WTC11 (cell line): ENCODE measurements around the gene MED26. TPM values are rescaled to one million over a fixed set of nuclear protein-coding genes. Genes with fewer than 3 reads are reported as not detected.
"Not testable (repeated sequence)": the region's sequence is repeated elsewhere in the genome, so short reads cannot be mapped to it uniquely, and the experiment has no call there.

Experiments
- ATAC-seq: fragments of 200-7000 bp; cut with Tn5 transposase; 2 replicates; pipeline ENCODE4 v1.10.0; 2021; ENCODE audit warnings: mild to moderate bottlenecking, moderate library complexity
- CTCF ChIA-PET: fragments of 300-600 bp; sonication (Branson Sonifier 250); formaldehyde crosslinking; loops from one replicate; lab custom pipeline; 2021; ENCODE audit warnings: antibody characterized with exemption; lab: Charles Lee
- POLR2A ChIA-PET: fragments of 350-600 bp; sonication (Branson Sonifier 250); formaldehyde crosslinking; loops from one replicate; lab custom pipeline; 2021; ENCODE audit warnings: antibody characterized with exemption; lab: Charles Lee
- DNase-seq: peaks from one replicate; pipeline ENCODE4 v3.0.0; 2021; ENCODE audit warnings: low spot score
- H3K27ac Mint-ChIP-seq: 2 replicates; pipeline ENCODE4 v1.8.0; 2021; ENCODE audit warnings: mixed read lengths
- H3K27me3 Mint-ChIP-seq: 2 replicates; pipeline ENCODE4 v1.8.0; 2021; ENCODE audit warnings: low read depth, mild to moderate bottlenecking, moderate library complexity, mixed read lengths
- H3K36me3 Mint-ChIP-seq: 2 replicates; pipeline ENCODE4 v1.8.0; 2021; ENCODE audit warnings: mixed read lengths
- H3K4me1 Mint-ChIP-seq: 2 replicates; pipeline ENCODE4 v1.8.0; 2022; ENCODE audit warnings: mixed read lengths
- H3K4me3 Mint-ChIP-seq: 2 replicates; pipeline ENCODE4 v1.8.0; 2021; ENCODE audit warnings: mild to moderate bottlenecking, moderate library complexity, mixed read lengths
- H3K9me3 Mint-ChIP-seq: 2 replicates; pipeline ENCODE4 v1.8.0; 2021; ENCODE audit warnings: mixed read lengths
- EMX1 ChIP-seq: fragments of 250-450 bp; sonication (Bioruptor Pico); IDR thresholded peaks from 2 replicates; pipeline ENCODE4 v1.8.0; 2021; ENCODE audit warnings: mild to moderate bottlenecking
- GABPB1 ChIP-seq: sonication (generic); formaldehyde crosslinking; IDR thresholded peaks from 2 replicates; pipeline ENCODE4 v1.8.1; 2023; ENCODE audit warnings: mild to moderate bottlenecking, missing genetic modification reagents
- JUN ChIP-seq: sonication (generic); formaldehyde crosslinking; IDR thresholded peaks from 2 replicates; pipeline ENCODE4 v1.8.0; 2023; ENCODE audit warnings: mild to moderate bottlenecking, missing genetic modification reagents
- MAX ChIP-seq: sonication (generic); formaldehyde crosslinking; IDR thresholded peaks from 2 replicates; pipeline ENCODE4 v1.8.0; 2022; ENCODE audit warnings: mild to moderate bottlenecking, missing genetic modification reagents
- NFE2L1 ChIP-seq: sonication (generic); formaldehyde crosslinking; IDR thresholded peaks from 2 replicates; pipeline ENCODE4 v1.8.1; 2023; ENCODE audit warnings: missing genetic modification reagents
- OVOL2 ChIP-seq: fragments of 250-450 bp; sonication (Bioruptor Pico); IDR thresholded peaks from 2 replicates; pipeline ENCODE4 v1.9.0; 2021; ENCODE audit warnings: mild to moderate bottlenecking, borderline replicate concordance
- SMAD3 ChIP-seq: sonication (generic); formaldehyde crosslinking; IDR thresholded peaks from 2 replicates; pipeline ENCODE4 v1.8.0; 2022; ENCODE audit warnings: missing genetic modification reagents, mild to moderate bottlenecking, borderline replicate concordance
- SMAD4 ChIP-seq: sonication (generic); formaldehyde crosslinking; IDR thresholded peaks from 2 replicates; pipeline ENCODE4 v1.8.0; 2022; ENCODE audit warnings: mild to moderate bottlenecking, missing genetic modification reagents
- TEAD1 ChIP-seq: sonication (generic); formaldehyde crosslinking; IDR thresholded peaks from 2 replicates; pipeline ENCODE4 v1.8.0; 2022; ENCODE audit warnings: mild to moderate bottlenecking, missing genetic modification reagents
- USF1 ChIP-seq: sonication (generic); formaldehyde crosslinking; IDR thresholded peaks from 2 replicates; pipeline ENCODE4 v1.8.0; 2022; ENCODE audit warnings: mild to moderate bottlenecking, missing genetic modification reagents
- ZBTB21 ChIP-seq: sonication (generic); formaldehyde crosslinking; IDR thresholded peaks from 2 replicates; pipeline ENCODE4 v1.8.1; 2023; ENCODE audit warnings: mild to moderate bottlenecking, missing genetic modification reagents, borderline replicate concordance
- ZNF317 ChIP-seq: sonication (generic); formaldehyde crosslinking; IDR thresholded peaks from 2 replicates; pipeline ENCODE4 v1.8.1; 2023; ENCODE audit warnings: low read depth, mild to moderate bottlenecking, moderate library complexity, missing genetic modification reagents, borderline replicate concordance
- ZNF396 ChIP-seq: fragments of 250-450 bp; sonication (Bioruptor Pico); IDR thresholded peaks from 2 replicates; pipeline ENCODE4 v1.8.0; 2021; ENCODE audit warnings: mild to moderate bottlenecking, moderate library complexity, borderline replicate concordance
- ZNF416 ChIP-seq: fragments of 250-450 bp; sonication (Bioruptor Pico); IDR thresholded peaks from 2 replicates; pipeline ENCODE4 v1.9.0; 2021; ENCODE audit warnings: mild to moderate bottlenecking, inconsistent platforms
- total RNA-seq: library from RNA; stranded (reverse); gene quantifications from 3 replicates; pipeline ENCODE4 v1.2.3, GENCODE V29; 2021
- TF ChIP-seq, protein P1 (sequence below): sonication (generic); formaldehyde crosslinking; IDR thresholded peaks from 2 replicates; pipeline ENCODE4 v1.8.0; 2023; ENCODE audit warnings: missing genetic modification reagents
- TF ChIP-seq, protein P2 (sequence below): fragments of 250-450 bp; sonication (Bioruptor Pico); IDR thresholded peaks from 2 replicates; pipeline ENCODE4 v1.9.0; 2021; ENCODE audit warnings: mild to moderate bottlenecking
- TF ChIP-seq, protein P3 (sequence below): sonication (generic); formaldehyde crosslinking; IDR thresholded peaks from 2 replicates; pipeline ENCODE4 v1.8.1; 2022; ENCODE audit warnings: low read depth, mild to moderate bottlenecking, moderate library complexity, missing genetic modification reagents, borderline replicate concordance

MED26 gene
- total RNA-seq, 1 experiment from 2014 or later: 14.2 TPM

DNA sequence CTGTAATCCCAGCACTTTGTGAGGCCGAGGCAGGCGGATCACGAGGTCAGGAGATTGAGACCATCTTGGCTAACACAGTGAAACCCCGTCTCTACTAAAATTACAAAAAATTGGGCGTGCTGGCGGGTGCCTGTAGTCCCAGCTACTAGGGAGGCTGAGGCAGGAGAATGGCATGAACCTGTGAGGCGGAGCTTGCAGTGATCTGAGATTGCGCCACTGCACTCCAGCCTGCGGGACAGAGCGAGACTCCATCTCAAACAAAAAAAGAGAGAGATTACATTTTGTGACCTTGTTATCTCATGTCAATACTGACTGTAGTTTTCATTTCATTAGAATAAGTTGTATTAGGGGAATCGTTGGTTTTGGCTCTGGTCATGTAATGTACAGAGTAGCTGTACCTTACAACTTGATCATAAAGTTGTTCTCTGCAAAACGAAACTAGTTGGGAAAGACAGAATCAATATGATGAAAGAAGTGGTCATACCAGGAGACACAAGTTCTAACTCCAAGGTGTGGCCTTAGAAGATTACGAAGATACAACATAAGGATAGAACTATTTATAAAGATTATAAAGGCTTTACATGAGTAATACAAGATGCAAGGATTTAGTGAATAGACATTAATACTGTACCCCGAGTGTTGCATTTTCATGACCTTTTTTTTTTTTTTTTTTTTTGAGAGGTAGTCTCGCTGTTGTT, 48.2 kb upstream of the MED26 start:
- Mint-ChIP-seq H3K27me3 (no peaks in the 10 kb centered on the region), H3K4me3 (no peak overlapping the region), H3K4me1 (no peaks in the 10 kb centered on the region), H3K36me3 (peaks cover 19% of the 10 kb centered on the region), H3K9me3 (no peaks in the 10 kb centered on the region), H3K27ac (no peak overlapping the region)
- ATAC-seq (no peak), DNase-seq (no peak)
- ChIA-PET POLR2A (interaction anchor here (1.0 kb wide), 1 partner anchor 13 kb away, joined by 4 read pairs; no protein-coding TSS in a partner anchor), CTCF (no interaction called here)
- TF ChIP-seq ZBTB21: no peak
- 0 out of 2 replicates have a peak, but pooled peaks have one; percentile 31 for TF ChIP-seq GABPB1

GRCh38 chr19:16673839-16674238, 45.8 kb upstream of the MED26 start:
- H3K36me3 Mint-ChIP-seq, H3K27me3 Mint-ChIP-seq, H3K4me1 Mint-ChIP-seq, CTCF ChIA-PET, DNase-seq, ATAC-seq, H3K4me3 Mint-ChIP-seq, H3K9me3 Mint-ChIP-seq, H3K27ac Mint-ChIP-seq: not testable (repeated sequence)
- POLR2A ChIA-PET: interaction anchor here (0.7 kb wide), 1 partner anchor 14 kb away, joined by 3 read pairs; the partner anchor contains the start of gene SMIM7

- POLR2A ChIA-PET: interaction anchor here (0.7 kb wide), 1 partner anchor 13 kb away, joined by 3 read pairs; the partner anchor contains the start of gene SMIM7
- Mint-ChIP-seq H3K27ac (no peak overlapping the region), H3K4me3 (no peak overlapping the region), H3K27me3 (no peaks in the 10 kb centered on the region), H3K36me3 (peaks cover 3% of the 10 kb centered on the region; the same call in 1 of the 2 replicates), H3K4me1 (no peaks in the 10 kb centered on the region), H3K9me3 (no peaks in the 10 kb centered on the region)
- no peak for TF ChIP-seq EMX1
- TF ChIP-seq ZNF317 (CRISPR knock-in tag): no peak
- TF ChIP-seq SMAD3: no peak
- TF ChIP-seq SMAD4 (CRISPR knock-in tag): no peak
- no peak for TF ChIP-seq ZNF416 (CRISPR knock-in tag)
- TF ChIP-seq JUN (CRISPR knock-in tag): no peak
- TF ChIP-seq, protein P1, sequence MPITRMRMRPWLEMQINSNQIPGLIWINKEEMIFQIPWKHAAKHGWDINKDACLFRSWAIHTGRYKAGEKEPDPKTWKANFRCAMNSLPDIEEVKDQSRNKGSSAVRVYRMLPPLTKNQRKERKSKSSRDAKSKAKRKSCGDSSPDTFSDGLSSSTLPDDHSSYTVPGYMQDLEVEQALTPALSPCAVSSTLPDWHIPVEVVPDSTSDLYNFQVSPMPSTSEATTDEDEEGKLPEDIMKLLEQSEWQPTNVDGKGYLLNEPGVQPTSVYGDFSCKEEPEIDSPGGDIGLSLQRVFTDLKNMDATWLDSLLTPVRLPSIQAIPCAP: no peak
- no peak for TF ChIP-seq USF1 (CRISPR knock-in tag)
- TF ChIP-seq OVOL2 (CRISPR knock-in tag): no peak
- no peak for TF ChIP-seq ZNF396
- no peak for TF ChIP-seq MAX
- no peak for TF ChIP-seq TEAD1 (CRISPR knock-in tag)
- TF ChIP-seq, protein P2, sequence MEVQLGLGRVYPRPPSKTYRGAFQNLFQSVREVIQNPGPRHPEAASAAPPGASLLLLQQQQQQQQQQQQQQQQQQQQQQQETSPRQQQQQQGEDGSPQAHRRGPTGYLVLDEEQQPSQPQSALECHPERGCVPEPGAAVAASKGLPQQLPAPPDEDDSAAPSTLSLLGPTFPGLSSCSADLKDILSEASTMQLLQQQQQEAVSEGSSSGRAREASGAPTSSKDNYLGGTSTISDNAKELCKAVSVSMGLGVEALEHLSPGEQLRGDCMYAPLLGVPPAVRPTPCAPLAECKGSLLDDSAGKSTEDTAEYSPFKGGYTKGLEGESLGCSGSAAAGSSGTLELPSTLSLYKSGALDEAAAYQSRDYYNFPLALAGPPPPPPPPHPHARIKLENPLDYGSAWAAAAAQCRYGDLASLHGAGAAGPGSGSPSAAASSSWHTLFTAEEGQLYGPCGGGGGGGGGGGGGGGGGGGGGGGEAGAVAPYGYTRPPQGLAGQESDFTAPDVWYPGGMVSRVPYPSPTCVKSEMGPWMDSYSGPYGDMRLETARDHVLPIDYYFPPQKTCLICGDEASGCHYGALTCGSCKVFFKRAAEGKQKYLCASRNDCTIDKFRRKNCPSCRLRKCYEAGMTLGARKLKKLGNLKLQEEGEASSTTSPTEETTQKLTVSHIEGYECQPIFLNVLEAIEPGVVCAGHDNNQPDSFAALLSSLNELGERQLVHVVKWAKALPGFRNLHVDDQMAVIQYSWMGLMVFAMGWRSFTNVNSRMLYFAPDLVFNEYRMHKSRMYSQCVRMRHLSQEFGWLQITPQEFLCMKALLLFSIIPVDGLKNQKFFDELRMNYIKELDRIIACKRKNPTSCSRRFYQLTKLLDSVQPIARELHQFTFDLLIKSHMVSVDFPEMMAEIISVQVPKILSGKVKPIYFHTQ (CRISPR knock-in tag): no peak
- no peak for TF ChIP-seq NFE2L1
- TF ChIP-seq, protein P3, sequence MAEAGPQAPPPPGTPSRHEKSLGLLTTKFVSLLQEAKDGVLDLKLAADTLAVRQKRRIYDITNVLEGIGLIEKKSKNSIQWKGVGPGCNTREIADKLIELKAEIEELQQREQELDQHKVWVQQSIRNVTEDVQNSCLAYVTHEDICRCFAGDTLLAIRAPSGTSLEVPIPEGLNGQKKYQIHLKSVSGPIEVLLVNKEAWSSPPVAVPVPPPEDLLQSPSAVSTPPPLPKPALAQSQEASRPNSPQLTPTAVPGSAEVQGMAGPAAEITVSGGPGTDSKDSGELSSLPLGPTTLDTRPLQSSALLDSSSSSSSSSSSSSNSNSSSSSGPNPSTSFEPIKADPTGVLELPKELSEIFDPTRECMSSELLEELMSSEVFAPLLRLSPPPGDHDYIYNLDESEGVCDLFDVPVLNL (CRISPR knock-in tag): no peak
- ATAC-seq (no peak), DNase-seq (no peak)
- CTCF ChIA-PET: no interaction called here
Observed at GRCh38 chr19:16673231-16673630, 45.2 kb upstream of the MED26 start.
